Measurements from ENCODE around the gene RYR1. TPM values are rescaled to one million over a fixed set of nuclear protein-coding genes. Genes with fewer than 3 reads are reported as not detected.
"Not testable (repeated sequence)": the region's sequence is repeated elsewhere in the genome, so short reads cannot be mapped to it uniquely, and the experiment has no call there.

Gene RYR1
- total RNA-seq, 4 donors from 2014 or later, result 0.20 to 2.1 (median 1.4) TPM

DNA sequence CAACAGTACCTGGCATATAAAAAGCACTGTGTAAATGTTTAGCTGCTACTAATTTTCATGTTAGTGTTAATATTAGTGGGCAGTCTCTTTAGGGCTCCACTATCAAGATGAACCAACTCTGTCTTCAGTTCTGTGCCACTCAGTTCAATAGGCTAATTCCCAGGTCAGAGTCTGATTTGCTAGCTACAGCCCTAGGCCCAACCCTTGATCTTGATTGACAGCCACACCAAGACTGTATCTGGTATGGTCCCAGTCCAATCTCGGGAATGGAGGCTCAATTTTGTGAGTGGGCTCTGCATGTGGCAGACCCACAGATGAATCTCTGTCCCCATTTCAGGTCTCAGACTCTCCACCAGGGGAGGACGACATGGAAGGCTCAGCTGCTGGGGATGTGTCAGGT lies 138.2 kb downstream of the RYR1 start:
- 63% methylated on average over 2 of the region's 2 CpGs; no CpG with 5 or more reads in 1 of the 2 donors for WGBS, 2 donors (ENCODE audit: low coverage in 1 of 2)
- in situ Hi-C loops (cut with MboI; ENCODE audit: low pct_ligation_motif_present in 1 of 4, low pct_unique_long_range_greater_than_20kb in 1 of 4, low sequenced_read_pairs in 3 of 4), result no loop called here
- TF ChIP-seq, protein P1, sequence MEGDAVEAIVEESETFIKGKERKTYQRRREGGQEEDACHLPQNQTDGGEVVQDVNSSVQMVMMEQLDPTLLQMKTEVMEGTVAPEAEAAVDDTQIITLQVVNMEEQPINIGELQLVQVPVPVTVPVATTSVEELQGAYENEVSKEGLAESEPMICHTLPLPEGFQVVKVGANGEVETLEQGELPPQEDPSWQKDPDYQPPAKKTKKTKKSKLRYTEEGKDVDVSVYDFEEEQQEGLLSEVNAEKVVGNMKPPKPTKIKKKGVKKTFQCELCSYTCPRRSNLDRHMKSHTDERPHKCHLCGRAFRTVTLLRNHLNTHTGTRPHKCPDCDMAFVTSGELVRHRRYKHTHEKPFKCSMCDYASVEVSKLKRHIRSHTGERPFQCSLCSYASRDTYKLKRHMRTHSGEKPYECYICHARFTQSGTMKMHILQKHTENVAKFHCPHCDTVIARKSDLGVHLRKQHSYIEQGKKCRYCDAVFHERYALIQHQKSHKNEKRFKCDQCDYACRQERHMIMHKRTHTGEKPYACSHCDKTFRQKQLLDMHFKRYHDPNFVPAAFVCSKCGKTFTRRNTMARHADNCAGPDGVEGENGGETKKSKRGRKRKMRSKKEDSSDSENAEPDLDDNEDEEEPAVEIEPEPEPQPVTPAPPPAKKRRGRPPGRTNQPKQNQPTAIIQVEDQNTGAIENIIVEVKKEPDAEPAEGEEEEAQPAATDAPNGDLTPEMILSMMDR (IDR thresholded peaks at IDR 0.05), result no peak
- TF ChIP-seq POLR2AphosphoS5 (IDR thresholded peaks at IDR 0.05) (no peak), EP300 (IDR thresholded peaks at IDR 0.05; ENCODE audit: low read depth) (no peak), POLR2A (IDR thresholded peaks at IDR 0.05) (no peak)

DNA sequence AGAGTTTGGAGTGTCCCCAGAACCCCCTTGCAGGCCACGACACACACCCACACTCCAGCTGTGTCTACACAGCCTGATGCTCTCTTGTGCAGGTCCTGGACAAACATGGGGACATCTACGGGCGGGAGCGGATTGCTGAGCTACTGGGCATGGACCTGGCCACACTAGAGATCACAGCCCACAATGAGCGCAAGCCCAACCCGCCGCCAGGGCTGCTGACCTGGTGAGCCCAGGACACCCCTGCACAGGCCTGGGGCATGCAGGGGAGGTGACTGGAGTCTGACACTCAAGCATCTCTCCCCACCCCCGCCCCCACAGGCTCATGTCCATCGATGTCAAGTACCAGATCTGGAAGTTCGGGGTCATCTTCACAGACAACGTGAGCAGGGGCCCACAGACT lies 144.3 kb downstream of the RYR1 start:
- Histone ChIP-seq H3K27ac (no peak overlapping the region), H3K4me3 (no peak overlapping the region), H3K9me3 (no peaks in the 10 kb centered on the region), H3K27me3 (no peaks in the 10 kb centered on the region), H3K4me1 (no peaks in the 10 kb centered on the region), H3K36me3 (no peaks in the 10 kb centered on the region)
- WGBS, 2 donors (ENCODE audit: low coverage in 1 of 2), result 86% methylated on average over 11 of the region's 11 CpGs; no CpG with 5 or more reads in 1 of the 2 donors
- intact Hi-C loops (cut with DNase I; ENCODE audit: low total_unique reads), result no loop called here
- no peak for DNase-seq
- TF ChIP-seq EP300 (IDR thresholded peaks at IDR 0.05; ENCODE audit: low read depth), result no peak
- no peak for TF ChIP-seq POLR2AphosphoS5 (IDR thresholded peaks at IDR 0.05)
- TF ChIP-seq, protein P1 (IDR thresholded peaks at IDR 0.05), result no peak
- TF ChIP-seq POLR2A (IDR thresholded peaks at IDR 0.05), result no peak
- in situ Hi-C loops (cut with MboI; ENCODE audit: low pct_ligation_motif_present in 1 of 4, low pct_unique_long_range_greater_than_20kb in 1 of 4, low sequenced_read_pairs in 3 of 4), result loop anchor here in 1 of 4 donors (25.0 kb wide), 1 partner anchor 634 kb away; the partner anchor contains the start of gene SYCN

More for the DNA sequence above, 138.2 kb downstream of the RYR1 start:
- H3K9me3 ChIP-seq, result no peaks in the 10 kb centered on the region
- intact Hi-C loops (cut with DNase I; ENCODE audit: low total_unique reads), result no loop called here
- no peak overlapping the region for H3K27ac ChIP-seq
- no peaks in the 10 kb centered on the region for H3K4me1 ChIP-seq
- no peak for DNase-seq
- H3K27me3 ChIP-seq, result no peaks in the 10 kb centered on the region
- no peaks in the 10 kb centered on the region for H3K36me3 ChIP-seq
- H3K4me3 ChIP-seq, result no peak overlapping the region

DNA sequence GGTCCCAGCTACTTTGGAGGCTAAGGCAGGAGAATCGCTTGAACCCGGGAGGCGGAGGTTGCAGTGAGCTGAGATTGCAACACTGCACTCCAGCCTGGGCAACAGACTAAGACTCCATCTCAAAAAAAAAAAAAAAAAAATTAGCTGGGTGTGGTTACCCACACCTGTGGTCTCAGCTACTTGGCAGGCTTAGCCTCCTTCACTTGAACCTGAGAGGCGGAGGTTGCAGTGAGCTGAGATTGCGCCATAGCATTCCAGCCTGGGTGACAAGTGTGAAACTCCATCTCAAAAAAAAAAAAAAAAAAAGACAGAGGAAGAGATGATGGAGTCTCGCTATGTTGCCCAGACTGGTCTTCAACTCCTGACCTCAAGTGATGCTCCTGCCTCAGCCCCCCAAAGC lies 145.8 kb downstream of the RYR1 start:
- H3K4me3 ChIP-seq; H3K27ac ChIP-seq; H3K9me3 ChIP-seq; DNase-seq; H3K4me1 ChIP-seq; intact Hi-C loops (cut with DNase I; ENCODE audit: low total_unique reads); H3K36me3 ChIP-seq; H3K27me3 ChIP-seq: not testable (repeated sequence)
- 80% methylated on average over 2 to 6 of the region's 6 CpGs for WGBS, 2 donors (ENCODE audit: low coverage in 1 of 2)
- in situ Hi-C loops (cut with MboI; ENCODE audit: low pct_ligation_motif_present in 1 of 4, low pct_unique_long_range_greater_than_20kb in 1 of 4, low sequenced_read_pairs in 3 of 4), result loop anchor here in 1 of 4 donors (25.0 kb wide), 1 partner anchor 633 kb away; the partner anchor contains the start of gene SYCN

DNA sequence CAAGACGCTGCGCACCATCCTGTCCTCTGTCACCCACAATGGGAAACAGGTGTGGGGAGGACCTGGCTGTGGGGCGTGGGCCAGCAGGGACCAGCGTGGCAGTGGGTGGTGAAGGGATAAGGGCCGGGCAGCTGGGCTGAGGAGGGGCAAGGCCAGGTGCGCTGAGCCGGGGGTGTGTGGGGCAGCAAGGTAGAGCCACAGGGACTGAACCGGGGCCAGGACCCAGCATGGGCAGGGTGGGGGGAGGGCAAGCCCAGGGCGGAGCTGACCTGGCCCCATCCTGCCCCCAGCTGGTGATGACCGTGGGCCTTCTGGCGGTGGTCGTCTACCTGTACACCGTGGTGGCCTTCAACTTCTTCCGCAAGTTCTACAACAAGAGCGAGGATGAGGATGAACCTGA lies 146.6 kb downstream of the RYR1 start:
- no peaks in the 10 kb centered on the region for H3K4me1 ChIP-seq
- WGBS, 2 donors (ENCODE audit: low coverage in 1 of 2), result 76% methylated on average over 15 of the region's 15 CpGs; no CpG with 5 or more reads in 1 of the 2 donors
- no peaks in the 10 kb centered on the region for H3K36me3 ChIP-seq
- no peak for DNase-seq
- in situ Hi-C loops (cut with MboI; ENCODE audit: low pct_ligation_motif_present in 1 of 4, low pct_unique_long_range_greater_than_20kb in 1 of 4, low sequenced_read_pairs in 3 of 4), result loop anchor here in 1 of 4 donors (25.0 kb wide), 1 partner anchor 632 kb away; the partner anchor contains the start of gene SYCN
- no peak overlapping the region for H3K27ac ChIP-seq
- no peaks in the 10 kb centered on the region for H3K27me3 ChIP-seq
- TF ChIP-seq POLR2AphosphoS5 (IDR thresholded peaks at IDR 0.05) (no peak), POLR2A (IDR thresholded peaks at IDR 0.05) (no peak), EP300 (IDR thresholded peaks at IDR 0.05; ENCODE audit: low read depth) (no peak)
- TF ChIP-seq, protein P1 (IDR thresholded peaks at IDR 0.05), result no peak
- no peak overlapping the region for H3K4me3 ChIP-seq
- no peaks in the 10 kb centered on the region for H3K9me3 ChIP-seq
- intact Hi-C loops (cut with DNase I; ENCODE audit: low total_unique reads), result no loop called here

Data from transverse colon (tissue), 4 donors.